NCI-H1436 (cell line): ENCODE data around the gene PRRG2.
"Not testable (repeated sequence)": the region's sequence is repeated elsewhere in the genome, so short reads cannot be mapped to it uniquely, and the experiment has no call there.

Experiments used
- DNase-seq: peaks from one replicate; lab custom pipeline; 2025; lab: John Stamatoyannopoulos, UW

Gene PRRG2

DNA sequence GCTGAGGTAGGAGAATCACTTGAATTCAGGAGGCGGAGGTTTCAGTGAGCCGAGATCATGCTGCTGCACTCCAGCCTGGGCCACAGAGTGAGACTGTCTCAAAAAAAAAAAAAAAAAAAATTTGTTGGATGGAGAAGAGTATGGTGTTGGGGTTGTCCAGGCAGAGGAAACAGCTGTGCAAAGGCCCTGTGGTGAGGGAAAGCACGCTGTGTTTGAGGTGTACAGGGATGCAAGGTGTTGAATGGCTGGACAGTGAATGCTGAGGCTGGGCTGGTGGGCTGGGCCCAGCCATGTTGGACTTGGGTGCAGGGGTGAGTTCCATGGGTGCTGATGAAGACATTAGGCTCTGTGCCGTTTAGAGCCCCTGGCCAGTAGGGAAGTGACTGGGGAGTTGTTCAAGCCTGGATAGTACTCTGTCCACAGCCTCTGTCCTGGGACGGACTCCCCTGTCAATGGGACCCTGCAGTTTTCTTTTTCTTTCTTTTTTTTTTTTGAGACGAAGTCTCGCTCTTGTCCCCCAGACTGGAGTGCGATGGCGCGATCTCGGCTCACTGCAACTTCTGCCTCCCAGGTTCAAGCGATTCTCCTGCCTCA lies 28.5 kb downstream of the PRRG2 start:
- no peak for DNase-seq

DNA sequence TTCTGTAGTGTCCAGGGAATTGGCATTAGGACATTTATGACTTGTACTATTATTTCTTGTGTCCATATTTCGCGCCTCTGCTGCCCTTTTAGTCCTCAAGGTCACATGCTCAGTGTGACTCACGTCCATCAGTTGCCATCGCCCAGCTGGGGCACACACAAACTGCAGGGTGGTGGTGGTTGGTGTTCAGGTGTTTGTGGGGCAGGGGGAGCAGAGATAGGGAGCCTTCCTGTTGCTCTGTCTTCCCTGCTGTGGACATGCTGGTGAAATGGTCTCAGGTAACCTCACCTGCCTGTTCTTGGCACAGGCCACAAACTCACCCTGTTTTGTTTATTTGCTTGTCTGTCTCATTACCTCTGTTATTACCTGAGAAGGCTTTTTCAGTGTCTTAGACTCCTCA lies 32.3 kb downstream of the PRRG2 start:
- DNase-seq, result no peak

DNA sequence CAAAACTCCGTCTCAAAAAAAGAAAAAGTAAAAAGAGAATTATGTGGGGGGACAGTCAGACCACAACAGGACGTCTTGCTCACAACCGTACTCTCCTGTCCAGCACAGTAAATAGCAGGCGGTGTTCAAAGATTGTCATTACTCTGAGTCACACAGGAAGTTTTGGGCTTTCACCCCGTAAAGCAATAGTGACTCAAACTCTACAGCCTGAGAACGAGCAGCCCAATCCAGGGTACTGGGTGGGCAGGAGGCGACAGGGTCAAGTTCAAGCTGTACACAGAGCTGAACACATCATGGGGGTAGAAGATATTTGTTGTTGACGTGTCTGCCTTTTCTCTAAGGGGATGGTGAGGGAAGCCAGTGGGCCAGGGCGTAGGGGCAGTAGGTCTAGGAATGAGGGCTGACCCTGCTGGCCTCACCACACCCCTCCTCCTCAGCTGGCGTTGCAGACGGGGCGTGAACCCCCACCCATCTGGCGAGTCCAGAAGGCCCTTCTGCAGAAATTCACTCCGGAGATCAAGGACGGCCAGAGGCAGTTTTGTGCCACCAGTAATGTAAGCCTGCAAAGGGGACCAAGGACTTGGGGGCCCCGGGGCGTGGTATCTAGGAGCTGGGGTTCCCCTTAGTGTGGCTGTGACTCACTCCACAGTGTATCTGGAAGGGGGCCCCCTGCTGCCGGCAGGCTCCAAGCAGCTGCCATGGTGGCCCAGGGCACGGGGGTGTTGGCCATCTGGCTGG lies 33.1 kb downstream of the PRRG2 start:
- no peak for DNase-seq

DNA sequence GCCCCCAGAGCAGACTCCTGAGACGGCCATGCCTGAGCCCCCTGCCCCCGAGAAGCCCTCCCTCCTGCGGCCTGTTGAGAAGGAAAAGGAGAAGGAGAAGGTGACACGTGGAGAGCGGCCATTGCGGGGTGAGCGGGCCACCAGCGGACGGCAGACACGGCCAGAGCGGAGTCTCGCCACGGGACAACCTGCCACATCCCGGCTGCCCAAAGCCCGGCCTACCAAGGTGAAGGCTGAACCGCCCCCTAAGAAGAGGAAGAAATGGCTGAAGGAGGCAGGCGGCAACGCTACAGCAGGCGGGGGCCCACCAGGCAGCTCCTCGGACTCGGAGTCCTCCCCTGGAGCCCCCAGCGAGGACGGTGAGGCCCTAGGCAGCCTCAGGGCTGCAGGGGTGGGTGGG lies 34.7 kb downstream of the PRRG2 start:
- DNase-seq, result no peak

GRCh38 chr19:49616532-49616931 lies 35.4 kb downstream of the PRRG2 start:
- DNase-seq, result no peak

DNA sequence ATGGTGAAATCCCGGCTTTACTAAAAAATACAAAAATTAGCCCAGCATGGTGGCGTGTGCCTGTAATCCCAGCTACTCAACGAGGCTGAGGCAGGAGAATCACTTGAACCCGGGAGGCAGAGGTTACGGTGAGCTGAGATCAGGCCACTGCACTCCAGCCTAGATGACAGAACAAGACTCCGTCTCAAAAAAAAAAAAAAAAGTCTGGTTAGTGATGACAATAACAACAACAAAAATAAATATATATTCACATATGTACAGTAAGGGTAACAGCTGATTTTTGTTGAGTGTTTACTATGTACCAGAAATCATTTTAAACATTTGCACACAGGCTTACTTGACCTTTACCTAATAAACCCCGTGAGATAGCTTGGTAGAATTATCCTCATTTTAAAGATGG lies 35.8 kb downstream of the PRRG2 start:
- DNase-seq, result no peak

DNA sequence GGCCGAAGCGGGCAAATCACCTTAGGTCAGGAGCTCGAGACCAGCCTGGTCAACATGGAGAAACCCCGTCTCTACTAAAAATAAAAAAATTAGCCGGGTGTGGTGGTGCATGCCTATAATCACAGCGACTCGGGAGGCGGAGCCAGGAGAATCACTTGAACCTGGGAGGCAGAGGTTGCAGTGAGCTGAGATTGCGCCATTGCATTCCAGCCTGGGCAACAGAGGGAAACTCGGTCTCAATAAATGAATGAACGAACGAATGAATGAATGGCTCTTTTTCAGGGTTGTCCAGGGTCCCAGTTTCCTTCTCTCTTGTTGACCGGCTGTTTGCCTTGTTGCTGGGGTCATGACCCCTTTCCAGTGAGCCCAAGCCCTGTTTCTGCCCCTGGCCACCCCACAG lies 36.7 kb downstream of the PRRG2 start:
- not testable (repeated sequence) for DNase-seq

DNA sequence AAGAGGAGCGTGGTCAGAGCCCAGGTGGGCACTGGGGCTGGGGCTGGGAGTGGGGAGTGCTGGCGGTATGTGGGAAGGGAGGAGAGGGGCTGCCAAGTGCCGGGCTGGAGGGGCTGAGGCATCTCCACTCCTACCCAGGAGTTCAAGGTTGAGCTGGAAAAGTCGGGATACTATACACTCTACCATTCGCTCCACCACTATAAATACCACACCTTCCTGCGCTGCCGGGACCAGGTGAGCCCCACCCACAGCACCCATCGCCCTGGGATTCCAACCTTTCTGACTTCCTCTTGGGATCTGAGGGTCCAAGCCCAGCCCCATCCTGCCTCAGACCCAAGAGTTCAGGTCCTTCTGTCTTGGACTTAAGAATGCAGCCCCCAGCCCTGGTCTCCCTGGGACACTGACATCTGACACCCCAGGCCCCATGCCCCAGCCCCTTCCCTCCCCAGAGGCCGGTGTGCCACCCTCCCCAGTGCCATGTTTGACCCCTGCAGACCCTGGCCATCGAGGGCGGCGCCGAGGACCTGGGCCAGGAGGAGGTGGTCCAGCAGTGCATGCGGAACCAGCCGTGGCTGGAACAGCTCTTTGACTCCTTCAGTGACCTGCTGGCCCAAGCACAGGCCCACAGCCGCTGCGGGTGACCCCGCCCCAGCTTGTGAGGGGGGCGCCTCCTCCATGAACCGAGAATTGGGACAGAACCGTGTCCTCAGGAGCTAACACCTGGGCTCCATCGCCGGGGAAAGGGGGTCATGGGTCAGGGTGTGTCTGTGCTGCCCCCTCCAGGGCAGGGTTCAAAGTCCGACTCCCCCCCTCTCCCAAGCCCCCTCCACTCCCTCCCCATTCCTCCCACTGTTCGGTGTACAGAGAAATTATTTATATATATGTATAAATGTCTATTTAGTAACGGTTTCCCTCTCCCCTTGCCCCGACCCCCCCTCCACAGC lies 44.1 kb downstream of the PRRG2 start:
- no peak for DNase-seq

DNA sequence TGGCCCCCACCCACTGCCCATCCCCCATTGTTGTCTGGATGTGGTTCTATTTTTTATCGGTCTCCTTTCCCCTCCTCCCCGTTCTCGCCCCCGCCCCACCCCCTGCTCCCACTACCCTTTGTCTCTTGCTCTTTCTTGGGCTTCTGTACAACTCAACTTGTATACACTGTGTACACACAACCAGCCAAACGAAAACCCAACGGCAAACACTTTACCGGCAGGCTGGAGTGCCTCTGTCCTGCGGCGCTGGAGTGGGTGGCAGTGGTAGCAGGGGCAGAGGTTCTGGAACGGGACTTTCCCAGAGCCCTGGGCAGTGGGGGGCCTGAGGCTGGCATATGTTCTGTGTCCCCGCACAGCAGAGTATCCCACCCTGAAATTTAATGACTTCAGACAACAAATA lies 45.1 kb downstream of the PRRG2 start:
- DNase-seq, result no peak

DNA sequence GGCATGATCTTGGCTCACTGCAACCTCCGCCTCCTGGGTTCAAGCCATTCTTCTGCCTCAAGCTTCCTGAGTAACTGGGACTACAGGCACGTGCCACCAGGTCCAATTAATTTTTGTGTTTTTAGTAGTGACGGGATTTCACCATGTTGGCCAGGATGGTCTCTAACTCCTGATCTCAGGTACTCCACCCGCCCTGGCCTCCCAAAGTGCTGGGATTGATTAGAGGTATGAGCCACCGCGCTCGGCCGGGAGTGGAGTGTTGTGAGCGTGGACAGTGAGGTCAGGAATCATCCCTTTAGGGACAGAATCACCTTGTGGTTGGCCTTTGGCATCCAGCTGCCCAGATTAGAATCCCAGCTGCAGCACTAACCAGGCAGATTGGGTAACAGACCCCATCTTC lies 48.5 kb downstream of the PRRG2 start:
- no peak for DNase-seq

GRCh38 chr19:49631014-49631588 lies 50.0 kb downstream of the PRRG2 start:
- no peak for DNase-seq

DNA sequence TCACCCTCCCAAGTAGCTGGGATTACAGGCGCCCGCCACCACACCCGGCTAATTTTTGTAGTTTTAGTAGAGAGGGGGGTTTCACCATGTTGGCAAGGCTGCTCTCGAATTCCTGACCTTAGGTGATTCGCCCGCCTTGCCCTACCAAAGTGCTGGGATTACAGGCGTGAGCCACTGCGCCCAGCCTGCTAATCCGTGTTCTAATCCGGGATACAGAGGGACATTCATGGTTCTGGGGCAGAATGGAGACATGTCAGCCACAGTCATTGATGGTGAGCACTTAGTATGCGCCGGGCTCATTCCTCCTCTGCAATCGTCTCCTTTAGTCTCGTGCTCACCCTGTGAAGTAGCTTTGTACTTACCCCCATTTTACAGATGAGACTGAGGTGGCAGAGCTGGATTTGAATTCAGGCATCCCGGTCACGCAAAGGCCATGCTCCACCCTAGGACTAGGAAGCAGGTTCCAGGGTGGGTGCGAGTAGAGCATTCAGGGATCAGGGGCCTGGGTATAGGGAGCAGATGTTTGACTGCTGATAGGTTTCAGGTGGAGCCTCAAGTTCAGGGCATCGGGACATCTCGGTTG lies 50.6 kb downstream of the PRRG2 start:
- no peak for DNase-seq

DNA sequence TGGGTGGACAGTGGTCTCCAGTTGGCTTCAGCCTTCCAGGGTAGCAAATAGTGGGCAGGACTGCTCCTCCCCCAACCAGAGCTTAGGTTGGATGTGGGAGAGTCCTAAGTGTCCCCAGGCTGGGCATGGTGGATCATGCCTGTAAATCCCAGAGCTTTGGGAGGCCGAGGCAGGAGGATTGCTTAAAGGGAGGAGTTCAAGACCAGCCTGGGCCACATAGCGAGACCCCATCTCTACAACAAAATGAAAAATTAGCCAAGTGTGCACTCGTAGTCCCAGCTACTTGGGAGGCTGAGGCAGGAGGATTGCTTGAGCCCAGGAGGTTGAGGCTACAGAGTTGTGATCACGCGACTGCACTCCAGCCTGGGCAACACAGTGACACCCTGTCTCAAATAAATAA lies 51.5 kb downstream of the PRRG2 start:
- DNase-seq, result no peak

- not testable (repeated sequence) for DNase-seq
These were observed 52.2 kb downstream of the PRRG2 start for GRCh38 chr19:49633273-49633672.

DNA sequence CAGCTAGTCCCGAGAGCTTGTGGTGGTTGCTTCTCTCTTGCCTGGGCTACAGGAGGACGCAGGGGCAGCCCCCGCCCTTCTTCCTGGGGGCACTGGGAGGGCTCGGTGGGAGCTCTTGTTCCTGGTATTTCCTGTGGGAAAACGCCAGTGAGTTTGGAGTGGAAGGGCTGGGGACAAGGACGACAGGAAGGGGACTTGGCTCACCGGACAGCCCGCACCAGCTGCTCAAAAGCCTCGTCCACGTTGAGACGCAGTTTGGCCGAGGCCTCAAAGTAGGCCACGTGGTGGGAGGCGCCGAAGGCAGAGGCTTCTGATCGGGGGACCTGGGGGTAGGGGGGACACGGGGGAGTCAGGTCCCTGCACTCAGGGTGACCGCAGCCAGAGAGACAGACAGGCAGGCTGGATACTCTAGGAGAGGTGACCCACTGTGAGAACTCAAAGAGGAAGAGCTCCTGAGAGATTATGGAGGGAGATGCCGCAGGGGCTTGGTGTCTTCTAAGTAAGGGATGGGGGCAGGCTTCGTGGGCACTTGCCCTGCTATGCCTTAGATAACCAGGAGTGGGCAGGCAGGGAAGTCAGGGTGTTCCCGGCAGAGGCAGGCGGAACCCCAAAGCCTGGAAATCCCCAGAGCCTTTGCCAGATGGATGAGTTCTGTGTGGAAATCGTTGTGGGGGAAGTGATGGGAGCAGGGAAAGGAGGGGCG lies 54.6 kb downstream of the PRRG2 start:
- DNase-seq, result no peak

DNA sequence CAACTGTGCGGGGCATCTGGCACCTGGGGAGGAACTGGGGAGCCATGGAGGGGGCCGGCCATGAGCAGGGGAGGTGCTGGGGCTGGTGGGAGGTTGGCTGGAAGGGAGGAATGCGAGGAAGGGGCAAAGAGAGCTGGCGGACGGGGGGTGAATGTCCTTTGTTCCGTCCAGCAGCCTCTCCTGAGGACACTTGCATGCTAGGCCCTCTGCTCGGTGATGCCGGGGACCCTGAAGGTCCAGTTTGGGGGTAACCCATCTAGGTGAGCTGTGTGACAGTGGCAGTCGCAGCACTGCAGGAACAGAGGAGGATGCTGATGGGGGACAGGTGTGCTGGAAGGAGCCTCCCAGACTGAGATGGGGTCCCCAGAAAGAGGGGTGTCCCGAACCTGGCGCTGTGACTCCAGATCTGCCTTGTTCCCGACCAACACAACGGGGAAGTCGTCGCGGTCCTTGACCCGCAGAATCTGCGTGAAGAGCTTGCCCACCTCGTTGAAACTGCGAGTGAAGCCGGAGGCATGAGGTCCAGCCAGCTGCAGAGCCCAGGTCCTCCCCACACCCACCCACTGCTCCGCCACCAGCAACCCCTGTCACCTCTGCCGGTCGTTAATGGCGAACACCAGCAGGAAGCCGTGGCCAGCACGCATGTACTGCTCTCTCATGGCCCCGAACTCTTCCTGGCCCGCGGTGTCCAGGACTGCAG lies 55.3 kb downstream of the PRRG2 start:
- no peak for DNase-seq

DNA sequence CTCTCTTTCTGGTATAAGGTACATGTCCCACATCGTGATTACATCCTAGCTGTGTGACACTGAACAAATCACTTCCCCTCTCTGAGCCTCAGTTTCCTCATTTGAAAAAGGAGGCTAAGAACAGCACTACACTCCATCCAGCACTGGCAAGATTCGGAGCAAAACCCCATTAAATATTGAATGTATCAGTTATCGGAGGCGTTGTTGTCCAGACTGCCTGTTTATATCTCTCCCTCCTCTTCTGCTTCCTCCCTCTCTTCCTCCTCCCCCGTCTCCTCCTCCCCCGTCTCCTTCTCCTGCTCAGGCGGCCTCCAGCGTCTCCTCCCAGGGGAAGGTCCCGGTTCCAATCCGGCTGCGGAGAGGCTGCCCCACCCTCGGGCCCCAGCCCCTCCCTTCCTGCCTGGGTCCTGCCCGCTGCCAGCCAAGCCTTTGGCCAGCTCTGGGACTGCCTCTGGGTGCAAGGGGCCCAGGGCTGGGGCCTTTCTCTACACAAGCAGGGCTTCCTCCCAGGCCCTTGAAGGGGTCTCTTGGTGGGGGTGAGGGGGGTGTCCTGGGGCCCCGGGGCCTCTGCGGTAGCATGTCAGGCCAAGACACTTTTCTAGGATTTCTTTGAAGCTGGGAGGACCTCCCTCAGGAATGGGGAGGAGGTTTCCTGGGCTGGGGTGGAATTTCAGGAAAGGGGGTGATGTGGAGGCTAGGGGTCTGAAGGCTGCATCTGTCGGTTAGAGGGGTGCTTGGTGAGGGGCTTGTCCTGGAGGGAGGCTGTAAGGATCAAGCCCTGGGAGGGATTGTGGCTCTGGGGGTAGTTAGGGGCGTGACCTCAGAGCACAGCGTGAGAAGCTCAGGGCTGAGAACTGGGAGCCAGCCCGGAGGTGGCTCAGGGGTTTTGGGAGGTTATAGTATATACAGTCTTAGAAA lies 57.0 kb downstream of the PRRG2 start:
- DNase-seq, result peak; percentile 22

DNA sequence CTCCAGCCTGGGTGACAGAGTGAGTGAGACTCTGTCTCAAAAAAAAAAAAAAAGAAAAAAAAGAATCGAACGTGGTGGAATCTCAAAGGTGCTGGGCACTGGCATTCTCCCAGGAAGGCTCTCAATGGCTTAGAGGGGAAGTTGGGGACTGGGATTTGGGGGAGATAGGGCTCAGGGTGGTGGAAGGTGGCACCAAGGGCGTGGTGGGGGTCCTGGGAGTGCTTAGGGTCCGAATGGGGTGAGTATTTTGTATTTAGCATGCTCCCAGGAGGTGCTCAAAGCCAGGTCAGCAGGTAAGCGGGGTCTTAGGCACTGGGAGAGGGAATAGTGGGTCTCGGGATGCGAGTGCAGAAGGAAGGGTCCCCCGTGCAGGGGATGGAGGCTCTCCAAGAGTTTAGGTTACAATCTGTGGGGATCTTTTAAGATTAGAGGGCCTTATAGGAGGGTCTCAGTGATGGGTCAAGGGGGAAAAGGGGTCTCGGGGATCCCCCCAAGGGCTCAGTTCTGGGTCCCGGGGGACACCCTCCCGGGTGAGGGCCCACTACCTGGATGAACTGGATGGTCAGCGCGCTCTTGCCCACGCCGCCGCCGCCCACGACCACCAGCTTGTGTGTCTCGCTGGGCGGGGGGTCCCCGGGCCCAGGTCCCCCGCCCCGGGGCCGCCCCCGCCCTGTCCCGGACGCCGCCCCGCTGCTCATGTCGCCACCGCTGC lies 58.4 kb downstream of the PRRG2 start:
- DNase-seq, result no peak
